IPS-11a (cell line): ENCODE measurements around the gene KLK10.
"Not testable (repeated sequence)": the region's sequence is repeated elsewhere in the genome, so short reads cannot be mapped to it uniquely, and the experiment has no call there.

ENCODE experiments used
- H3K4me3 ChIP-seq: one replicate; pipeline ENCODE4 v1.5.1; 2013; ENCODE audit warnings: low read depth, low read length, control low read depth

The KLK10 gene

DNA sequence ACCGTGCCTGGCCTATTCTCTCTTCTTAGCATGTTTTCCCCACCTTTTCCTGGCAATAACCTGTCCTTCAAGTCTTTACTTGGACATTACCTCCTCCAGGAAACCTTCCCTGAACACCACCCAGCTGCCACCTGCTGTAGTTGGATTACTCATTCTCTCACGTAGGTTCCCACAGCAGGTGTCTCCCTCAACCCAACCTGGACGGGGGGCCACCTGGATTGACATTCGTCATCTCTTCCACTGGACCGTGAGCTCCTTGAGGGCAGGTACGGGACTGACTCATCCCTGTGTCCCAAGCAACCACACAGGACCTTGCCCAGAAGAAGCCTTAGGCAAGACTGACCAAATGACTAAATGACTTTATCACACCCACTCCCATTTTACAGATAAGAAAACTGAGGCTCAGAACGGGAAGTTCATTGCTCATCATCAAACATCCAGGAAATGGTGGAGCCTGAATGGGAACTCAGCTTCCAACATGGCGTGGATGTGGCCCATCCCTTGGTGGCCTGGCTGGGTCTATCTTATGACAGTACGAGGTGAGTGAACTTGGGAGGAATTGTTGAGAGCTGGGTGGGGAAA lies 46.6 kb downstream of the KLK10 start:
- H3K4me3 ChIP-seq, result no peak overlapping the region

DNA sequence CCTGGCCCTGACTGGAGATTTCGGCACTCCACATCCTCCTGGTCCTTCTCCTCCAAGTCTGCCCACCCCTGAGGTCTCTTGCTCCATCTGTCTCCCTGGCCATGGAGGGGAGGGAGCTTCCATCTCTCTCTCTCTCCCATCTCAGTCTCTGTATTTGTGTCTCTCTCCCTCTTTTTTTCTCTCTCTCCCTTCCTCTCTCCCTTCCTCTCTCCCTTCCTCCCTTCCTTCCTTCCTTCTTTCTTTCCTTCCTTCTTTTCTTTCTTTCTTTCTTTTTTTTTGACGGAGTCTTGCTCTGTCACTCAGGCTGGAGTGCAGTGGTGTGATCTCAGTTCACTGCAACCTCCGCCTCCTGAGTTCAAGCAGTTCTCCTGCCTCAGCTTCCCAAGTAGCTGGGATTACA lies 49.7 kb downstream of the KLK10 start:
- H3K4me3 ChIP-seq, result not testable (repeated sequence)

DNA sequence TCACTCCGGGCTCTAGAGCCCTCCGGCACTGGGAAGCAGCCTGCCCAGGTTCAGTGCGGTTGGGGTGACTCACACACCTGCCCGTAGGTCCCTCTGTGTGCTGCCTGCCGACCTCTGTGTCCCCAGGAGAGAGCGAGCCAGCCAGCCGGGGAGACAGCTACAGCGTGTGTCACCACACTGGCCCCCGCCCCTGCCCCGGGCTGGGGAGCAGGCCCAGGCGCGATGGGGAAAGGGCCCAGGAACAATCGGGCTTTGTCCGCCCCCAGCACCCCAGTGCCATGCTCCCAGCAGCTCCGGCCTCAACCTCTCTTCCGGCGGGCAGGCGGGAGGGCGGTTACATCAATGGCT lies 50.1 kb downstream of the KLK10 start, which contains the start of gene KLK6:
TSS of gene KLK6 (minus strand) at position 179 of the 348 bp plus-strand sequence. CDS start 1,487 bp downstream, outside the sequence.
- H3K4me3 ChIP-seq, result no peak within 1 kb of the TSS

DNA sequence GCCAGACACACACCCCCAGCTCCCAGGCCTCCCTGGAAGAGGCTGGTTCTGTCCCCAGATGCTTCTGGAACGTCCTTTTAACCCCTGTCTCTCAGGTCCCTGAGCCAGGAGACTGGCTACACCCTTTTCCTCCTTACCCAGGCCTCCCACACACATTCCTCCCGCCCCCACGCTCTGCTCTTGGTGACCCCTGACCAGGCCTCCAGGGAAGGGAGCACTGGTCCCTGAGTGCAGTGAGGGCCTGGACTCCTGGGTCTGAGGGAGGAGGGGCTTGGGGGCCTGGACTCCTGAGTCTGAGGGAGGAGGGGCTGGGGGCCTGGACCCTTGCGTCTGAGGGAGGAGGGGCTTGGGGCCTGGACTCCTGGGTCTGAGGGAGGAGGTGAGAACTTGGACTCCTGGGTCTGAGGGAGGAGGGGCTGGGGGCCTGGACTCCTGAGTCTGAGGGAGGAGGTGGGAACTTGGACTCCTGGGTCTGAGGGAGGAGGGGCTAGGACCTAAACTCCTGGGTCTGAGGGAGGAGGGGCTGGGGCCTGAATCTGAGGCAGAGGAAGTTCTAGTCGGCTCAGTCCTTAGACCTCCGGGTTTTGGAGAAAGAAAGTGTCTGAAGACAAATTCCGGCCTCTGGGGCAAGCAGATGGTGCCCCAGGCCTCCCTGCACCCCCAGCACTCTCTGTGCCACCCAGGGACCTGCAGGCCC lies 50.6 kb downstream of the KLK10 start:
- H3K4me3 ChIP-seq, result no peak overlapping the region

DNA sequence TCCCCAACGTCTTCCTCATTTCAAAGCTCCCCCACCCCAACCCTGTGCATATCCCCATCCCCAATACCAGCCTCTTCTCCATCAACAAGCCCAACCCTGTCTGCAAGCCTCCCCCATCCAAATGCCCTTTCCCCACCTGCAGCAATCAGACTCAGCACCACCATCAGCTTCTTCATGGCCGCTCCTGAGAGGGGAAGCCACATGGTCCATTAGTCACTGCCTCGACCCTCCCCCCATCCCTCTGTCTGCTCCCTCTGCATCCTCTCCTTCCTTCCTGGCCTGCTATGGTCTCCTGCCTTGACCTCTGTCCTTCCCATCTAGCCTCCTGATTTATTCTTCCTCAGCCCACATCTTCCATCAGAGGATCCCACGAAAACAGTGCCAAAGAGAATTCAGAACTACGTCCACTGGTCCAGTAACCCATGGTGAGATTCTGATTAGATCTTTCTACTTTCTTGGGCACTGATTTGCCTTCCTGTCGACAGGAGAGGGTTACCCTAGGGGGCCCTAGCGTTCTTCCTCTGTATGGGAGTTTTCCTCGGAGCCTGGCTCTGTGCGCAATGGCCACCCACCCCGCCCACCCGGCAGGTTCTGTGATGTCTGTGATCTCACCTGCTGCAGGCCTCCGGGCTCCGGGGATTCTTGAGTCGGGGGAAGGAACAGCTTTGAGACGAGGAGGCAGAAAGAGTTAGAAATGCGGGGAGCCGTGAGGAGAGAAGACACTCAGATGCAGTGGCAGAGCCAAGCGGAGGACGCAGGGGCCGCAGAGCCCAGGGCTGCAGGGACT lies 51.4 kb downstream of the KLK10 start:
- H3K4me3 ChIP-seq, result no peak overlapping the region

DNA sequence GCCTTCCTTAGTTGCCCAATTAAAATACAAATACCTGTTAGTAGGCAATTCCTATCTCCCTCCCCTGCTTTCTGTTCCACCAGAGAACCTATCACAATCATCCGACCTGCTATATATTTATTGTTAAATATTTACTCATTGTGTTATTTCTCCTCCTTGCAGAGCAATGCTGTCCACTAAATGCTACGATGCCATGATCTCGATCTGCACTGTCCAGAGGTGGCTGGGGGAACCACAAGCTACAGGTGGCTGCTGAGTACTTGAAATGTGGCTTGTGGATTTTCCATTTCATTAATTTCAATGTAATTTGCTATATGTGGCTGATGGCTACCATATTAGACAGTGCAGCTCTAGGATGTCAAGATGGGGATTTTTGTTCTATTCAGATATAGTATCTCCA lies 55.2 kb downstream of the KLK10 start:
- no peak overlapping the region for H3K4me3 ChIP-seq

DNA sequence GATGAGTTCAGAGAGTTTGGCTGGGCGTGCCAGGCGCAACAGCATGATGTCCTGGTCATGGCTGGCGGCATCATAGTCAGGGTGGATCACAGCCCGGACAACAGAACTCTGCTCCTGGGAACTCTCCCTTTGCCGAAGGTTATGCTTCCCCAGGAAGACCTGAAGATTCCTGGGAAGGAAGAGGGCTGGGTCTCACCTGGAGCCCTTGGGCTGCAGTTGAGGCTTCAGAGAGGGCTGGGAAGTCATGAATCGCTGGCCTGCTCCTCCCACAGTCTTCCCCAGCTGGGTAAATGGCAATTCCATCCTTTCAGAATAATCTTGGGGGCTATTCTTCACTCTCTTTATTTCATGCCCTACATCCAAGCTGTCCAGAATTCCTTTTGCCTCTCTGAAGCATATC lies 56.1 kb downstream of the KLK10 start:
- H3K4me3 ChIP-seq, result no peak overlapping the region
